SK-N-SH (cell line): Measurements from ENCODE around the gene TXNDC16. TPM values are rescaled to one million over a fixed set of nuclear protein-coding genes. Genes with fewer than 3 reads are reported as not detected.

Experiments
- CTCF ChIA-PET: fragments of 300-600, 350-600 bp; formaldehyde crosslinking; extraction: SDS; loops from one replicate; lab custom pipeline; 2021; lab: Yijun Ruan, JAX
- POLR2A ChIA-PET: fragments of 350-600 bp; sonication (Branson Sonifier 250); formaldehyde crosslinking; extraction: SDS; loops from one replicate; lab custom pipeline; 2020; ENCODE audit warnings: antibody characterized with exemption, inconsistent platforms; lab: Yijun Ruan, JAX
- DNase-seq: peaks from one replicate; pipeline ENCODE4 v3.0.0; 2012
- H2AFZ ChIP-seq: fragments of 200-600 bp; sonication (generic); 2 replicates; pipeline ENCODE4 v1.8.1; 2016; ENCODE audit warnings: antibody characterized with exemption, mild to moderate bottlenecking, low read depth
- H3F3A ChIP-seq: fragments of 200-600 bp; sonication (generic); replicated peaks from 2 replicates; pipeline ENCODE3; 2016; ENCODE audit warnings: antibody characterized with exemption, mild to moderate bottlenecking; ENCODE audit not compliant: insufficient read depth
- H3K27ac ChIP-seq, 2 experiments: fragments of 200-500 bp in 1 of 2; fragments of 200-600 bp in 1 of 2; sonication (Bioruptor generic) in 1 of 2; sonication (generic), shearing (Covaris generic) in 1 of 2; 2 replicates each; pipeline versions ENCODE4 v1.5.1 to v1.6.1; 2014 to 2016; ENCODE audit warnings: low read depth in 2 of 2, inconsistent platforms in 1 of 2, low read length in 1 of 2, mild to moderate bottlenecking in 1 of 2, mixed read lengths in 1 of 2
- H3K27me3 ChIP-seq: fragments of 200-600 bp; sonication (generic), shearing (Covaris generic); 2 replicates; pipeline ENCODE4 v1.6.1; 2016; ENCODE audit warnings: mixed run types; ENCODE audit not compliant: insufficient read depth
- H3K36me3 ChIP-seq, 2 experiments: fragments of 200-500 bp in 1 of 2; fragments of 200-600 bp in 1 of 2; sonication (Bioruptor generic) in 1 of 2; sonication (generic) in 1 of 2; replicated peaks in 1 of 2; 2 replicates each; pipeline versions ENCODE3 to v1.5.1; 2014 to 2016; ENCODE audit warnings: low read length in 1 of 2, mild to moderate bottlenecking in 1 of 2; ENCODE audit not compliant: insufficient read depth in 2 of 2, control insufficient read depth in 1 of 2
- H3K4me1 ChIP-seq, 2 experiments: fragments of 200-500 bp in 1 of 2; fragments of 200-600 bp in 1 of 2; sonication (Bioruptor generic) in 1 of 2; sonication (generic), shearing (Covaris generic) in 1 of 2; 2 replicates each; pipeline versions ENCODE4 v1.5.1 to v1.6.1; 2014 to 2016; ENCODE audit warnings: low read depth in 1 of 2, low read length in 1 of 2, mixed run types in 1 of 2; ENCODE audit not compliant: insufficient read depth in 2 of 2, control insufficient read depth in 1 of 2
- H3K4me2 ChIP-seq: fragments of 200-600 bp; sonication (generic), shearing (Covaris generic); 2 replicates; pipeline ENCODE4 v1.6.1; 2017; ENCODE audit warnings: mixed run types
- H3K4me3 ChIP-seq, 2 experiments: fragments of 200-500 bp in 1 of 2; fragments of 200-600 bp in 1 of 2; sonication (Bioruptor generic) in 1 of 2; sonication (generic), shearing (Covaris generic) in 1 of 2; 2 replicates each; pipeline versions ENCODE4 v1.5.1 to v1.8.1; 2014 to 2016; ENCODE audit warnings: low read depth in 2 of 2, inconsistent platforms in 1 of 2, low read length in 1 of 2, mild to moderate bottlenecking in 1 of 2, mixed read lengths in 1 of 2, moderate library complexity in 1 of 2
- H3K79me2 ChIP-seq: fragments of 200-600 bp; sonication (generic); 2 replicates; pipeline ENCODE4 v1.8.1; 2017; ENCODE audit warnings: mild to moderate bottlenecking; ENCODE audit not compliant: insufficient read depth
- H3K9ac ChIP-seq: fragments of 200-600 bp; sonication (generic); 2 replicates; pipeline ENCODE4 v1.6.1; 2017; ENCODE audit warnings: mixed run types
- H3K9me2 ChIP-seq: fragments of 200-600 bp; sonication (generic); 2 replicates; pipeline ENCODE4 v1.6.1; 2017; ENCODE audit warnings: mixed run types
- H3K9me3 ChIP-seq: fragments of 200-600 bp; sonication (generic); 2 replicates; pipeline ENCODE4 v1.6.1; 2017; ENCODE audit warnings: mixed run types, mild to moderate bottlenecking, moderate library complexity
- H4K20me1 ChIP-seq: fragments of 200-600 bp; sonication (generic); 2 replicates; pipeline ENCODE4 v1.6.1; 2017; ENCODE audit warnings: mild to moderate bottlenecking, mixed run types; ENCODE audit not compliant: insufficient read depth
- CTCF ChIP-seq: fragments of 200-600 bp; sonication (generic); IDR thresholded peaks from 2 replicates; pipeline ENCODE4 v1.6.1; 2017; ENCODE audit warnings: antibody characterized with exemption, mild to moderate bottlenecking, moderate library complexity
- ELF1 ChIP-seq: IDR thresholded peaks from 2 replicates; pipeline ENCODE4 v1.4.0; 2012
- NRF1 ChIP-seq: IDR thresholded peaks from 2 replicates; pipeline ENCODE4 v1.6.1; 2012; ENCODE audit warnings: low read depth, mild to moderate bottlenecking, low read length
- REST ChIP-seq: IDR thresholded peaks from 2 replicates; pipeline ENCODE4 v1.6.1; 2012; ENCODE audit warnings: mild to moderate bottlenecking, low read depth, low read length, moderate library complexity
- polyA plus RNA-seq, 3 experiments: library from polyadenylated mRNA; depleted of rRNA; stranded (reverse); fragments of >200 nt; gene quantifications; 2 replicates each; pipeline ENCODE4 v1.2.3, GENCODE V29; 2012

TXNDC16 gene
- polyA plus RNA-seq, 1 of the 3 experiments (the other 2 are of a cell fraction) = 0.95 TPM

- CTCF ChIA-PET = no interaction called here
Observed at GRCh38 chr14:52446355-52446754, 106.0 kb downstream of the TXNDC16 start.

More at GRCh38 chr14:52446355-52446754, 106.0 kb downstream of the TXNDC16 start:
- H4K20me1 ChIP-seq = no peaks in the 10 kb centered on the region
- H3K9me3 ChIP-seq = peaks cover 9% of the 10 kb centered on the region; the same call in 1 of the 2 replicates
- no peak overlapping the region for H3K4me3 ChIP-seq
- TF ChIP-seq NRF1 = no peak
- no peak for TF ChIP-seq ELF1
- no peak for TF ChIP-seq REST
- TF ChIP-seq CTCF = no peak
- no peaks in the 10 kb centered on the region; a peak in 1 of 4 replicates for H3K4me1 ChIP-seq
- H3K4me2 ChIP-seq = no peak overlapping the region
- 0 out of 2 replicates have a peak, but pooled peaks cover 3% of the 10 kb centered on the region for H3K9me2 ChIP-seq
- no peaks in the 10 kb centered on the region for H3K79me2 ChIP-seq
- POLR2A ChIA-PET = no interaction called here
- peaks cover 0 to 6% of the 10 kb centered on the region in 2 experiments for H3K36me3 ChIP-seq
- no peaks in the 10 kb centered on the region for H3F3A ChIP-seq
- H3K9ac ChIP-seq = no peak overlapping the region
- H3K27ac ChIP-seq = no peak overlapping the region
- DNase-seq = no peak
- H3K27me3 ChIP-seq = no peaks in the 10 kb centered on the region
- H2AFZ ChIP-seq = no peak overlapping the region
